ENCODE measurements around the gene MACF1.
A peak's percentile ranks its signal among the peaks of the same experiment; 100 is the strongest.
"Not testable (repeated sequence)": the region's sequence is repeated elsewhere in the genome, so short reads cannot be mapped to it uniquely, and the experiment has no call there.

MACF1 gene

DNA sequence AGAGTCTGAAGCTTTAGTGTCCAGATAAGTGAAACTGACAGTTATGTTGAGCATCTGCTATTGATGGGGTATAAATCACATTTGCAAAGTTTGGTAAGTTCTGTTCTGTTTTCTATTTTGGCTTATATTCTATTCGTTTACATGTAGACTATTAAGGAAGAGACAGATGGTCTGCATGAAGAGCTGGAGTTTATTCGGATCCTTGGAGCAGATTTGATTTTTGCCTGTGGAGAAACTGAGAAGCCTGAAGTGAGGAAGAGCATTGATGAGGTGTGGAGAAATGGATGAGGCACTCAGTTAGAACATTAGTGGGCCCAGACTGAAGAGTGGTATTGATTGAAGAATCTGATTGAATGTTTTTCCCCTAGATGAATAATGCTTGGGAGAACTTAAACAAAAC is 236.4 kb downstream of the MACF1 start:
- Mint-ChIP-seq H3K27ac (no peak overlapping the region), H3K4me1 (ENCODE audit: low read depth) (no peaks in the 10 kb centered on the region), H3K27me3 (no peaks in the 10 kb centered on the region), H3K4me3 (no peak overlapping the region), H3K9me3 (no peaks in the 10 kb centered on the region), H3K36me3 (ENCODE audit: low read depth) (peaks cover 76% of the 10 kb centered on the region)

DNA sequence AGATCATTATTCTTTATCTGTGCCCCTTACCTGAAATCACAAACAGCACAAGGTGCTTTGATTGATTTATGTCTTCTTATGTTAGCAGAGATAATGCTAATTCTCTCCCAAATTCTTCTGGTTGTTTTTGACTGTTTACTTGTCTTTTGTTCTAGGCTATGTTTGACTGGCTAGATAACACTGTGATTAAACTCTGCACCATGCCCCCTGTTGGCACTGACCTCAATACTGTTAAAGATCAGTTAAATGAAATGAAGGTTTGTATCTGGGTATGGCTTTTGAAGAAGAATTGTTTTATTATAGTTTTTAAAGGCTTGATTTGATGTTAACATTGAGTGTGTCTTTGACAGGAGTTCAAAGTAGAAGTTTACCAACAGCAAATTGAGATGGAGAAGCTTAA is 237.3 kb downstream of the MACF1 start:
- Mint-ChIP-seq H3K36me3 (ENCODE audit: low read depth) (peaks cover 72% of the 10 kb centered on the region), H3K27ac (no peak overlapping the region), H3K4me1 (ENCODE audit: low read depth) (no peaks in the 10 kb centered on the region), H3K9me3 (no peaks in the 10 kb centered on the region), H3K27me3 (no peaks in the 10 kb centered on the region), H3K4me3 (no peak overlapping the region)

DNA sequence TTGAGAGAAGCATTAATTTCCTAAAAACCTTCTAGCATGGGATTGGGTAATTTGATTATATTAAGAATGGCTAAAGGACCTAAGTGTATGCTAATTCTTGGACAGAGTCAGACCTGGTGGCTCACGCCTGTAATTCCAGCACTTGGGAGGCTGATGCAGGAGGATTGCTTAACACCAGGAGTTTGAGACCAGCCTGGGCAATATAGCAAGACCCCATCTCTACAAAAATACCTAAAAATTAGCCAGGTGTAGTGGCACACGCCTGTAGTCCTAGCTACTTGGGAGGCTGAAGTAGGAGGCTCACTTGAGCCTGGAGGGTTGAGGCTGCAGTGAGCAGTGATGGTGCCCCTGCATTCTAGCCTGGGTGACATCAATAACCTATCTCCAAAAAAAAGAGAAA is 241.1 kb downstream of the MACF1 start:
- H3K9me3 Mint-ChIP-seq: no peaks in the 10 kb centered on the region
- no peaks in the 10 kb centered on the region for H3K4me1 Mint-ChIP-seq (ENCODE audit: low read depth)
- no peak overlapping the region for H3K27ac Mint-ChIP-seq
- H3K4me3 Mint-ChIP-seq: no peak overlapping the region
- peaks cover 70% of the 10 kb centered on the region for H3K36me3 Mint-ChIP-seq (ENCODE audit: low read depth)
- H3K27me3 Mint-ChIP-seq: no peaks in the 10 kb centered on the region

DNA sequence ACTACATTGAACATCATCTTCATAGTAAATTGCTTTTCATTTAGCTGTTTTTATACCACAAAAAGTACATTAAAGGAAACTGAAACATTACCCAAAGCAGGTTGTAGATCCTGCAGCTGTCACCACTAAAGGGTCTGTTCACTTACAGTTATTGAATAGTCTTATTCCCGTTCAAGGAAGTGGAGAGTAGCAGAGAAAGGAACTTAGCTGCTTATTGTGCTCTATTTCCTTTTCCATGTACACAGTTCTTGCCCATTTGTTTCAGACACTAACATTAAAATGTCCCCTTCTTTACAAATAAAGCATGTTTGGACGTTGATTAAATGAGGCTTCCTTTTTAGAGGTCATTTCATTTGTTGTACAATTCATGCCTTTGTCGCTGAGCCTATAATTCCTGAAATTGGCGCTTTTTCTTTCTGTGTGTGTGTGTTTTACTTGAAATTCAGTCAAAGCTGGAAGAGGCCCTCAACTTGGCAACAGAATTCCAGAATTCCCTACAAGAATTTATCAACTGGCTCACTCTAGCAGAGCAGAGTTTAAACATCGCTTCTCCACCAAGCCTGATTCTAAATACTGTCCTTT is 242.6 kb downstream of the MACF1 start:
- H3K9me3 Mint-ChIP-seq: no peaks in the 10 kb centered on the region
- no peaks in the 10 kb centered on the region for H3K27me3 Mint-ChIP-seq
- H3K4me1 Mint-ChIP-seq (ENCODE audit: low read depth): no peaks in the 10 kb centered on the region
- H3K4me3 Mint-ChIP-seq: no peak overlapping the region
- peaks cover 64% of the 10 kb centered on the region for H3K36me3 Mint-ChIP-seq (ENCODE audit: low read depth)
- no peak overlapping the region for H3K27ac Mint-ChIP-seq

DNA sequence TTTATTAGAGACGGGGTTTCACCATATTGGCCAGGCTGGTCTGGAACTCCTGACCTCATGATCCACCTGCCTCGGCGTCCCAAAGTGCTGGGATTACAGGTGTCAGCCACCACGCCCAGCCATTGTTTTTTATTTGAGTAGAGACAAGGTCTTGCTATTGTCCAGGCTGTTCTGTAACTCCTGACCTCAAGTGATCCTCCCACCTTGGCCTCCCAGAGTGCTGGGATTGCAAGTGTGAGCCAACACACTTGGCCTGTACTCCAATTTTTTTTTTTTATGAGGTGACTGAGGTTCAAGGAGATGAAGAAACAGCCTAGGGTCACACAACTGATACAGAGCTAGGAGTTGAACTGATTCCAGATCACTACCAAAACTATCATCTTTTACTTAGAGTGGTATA is 245.5 kb downstream of the MACF1 start:
- not testable (repeated sequence) for H3K4me1 Mint-ChIP-seq (ENCODE audit: low read depth); H3K27ac Mint-ChIP-seq; H3K9me3 Mint-ChIP-seq; H3K4me3 Mint-ChIP-seq; H3K27me3 Mint-ChIP-seq
- H3K36me3 Mint-ChIP-seq (ENCODE audit: low read depth): peaks cover 67% of the 10 kb centered on the region

DNA sequence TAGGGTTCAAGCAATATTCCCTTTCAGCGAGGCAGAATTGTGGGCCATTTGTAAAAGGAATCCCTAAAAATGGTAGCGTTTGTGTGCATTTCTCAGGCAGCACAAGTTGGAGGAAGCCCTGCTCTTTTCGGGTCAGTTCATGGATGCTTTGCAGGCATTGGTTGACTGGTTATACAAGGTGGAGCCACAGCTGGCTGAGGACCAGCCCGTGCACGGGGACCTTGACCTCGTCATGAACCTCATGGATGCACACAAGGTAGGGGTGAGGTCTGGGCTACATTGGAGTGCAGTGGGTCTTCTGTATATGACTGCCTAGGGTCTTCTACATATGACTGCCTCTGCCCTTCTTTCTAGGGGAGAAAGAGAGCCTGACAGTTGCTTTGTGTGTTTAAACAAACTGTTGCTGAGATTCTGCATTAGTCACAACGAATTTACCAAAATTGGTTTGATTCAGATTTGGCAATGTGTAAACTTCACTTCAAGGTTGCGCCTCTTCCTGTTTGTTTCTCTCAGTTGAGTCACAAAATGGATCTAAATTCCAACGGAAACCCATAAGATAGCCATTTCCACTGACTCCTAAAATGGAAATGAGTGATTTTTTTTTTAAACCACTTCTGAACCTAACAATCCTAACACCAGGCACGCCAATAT is 246.6 kb downstream of the MACF1 start:
- Mint-ChIP-seq H3K4me3 (no peak overlapping the region), H3K27ac (peak overlapping the region; percentile 13), H3K9me3 (no peaks in the 10 kb centered on the region), H3K27me3 (no peaks in the 10 kb centered on the region), H3K36me3 (ENCODE audit: low read depth) (peaks cover 64% of the 10 kb centered on the region), H3K4me1 (ENCODE audit: low read depth) (no peaks in the 10 kb centered on the region)

DNA sequence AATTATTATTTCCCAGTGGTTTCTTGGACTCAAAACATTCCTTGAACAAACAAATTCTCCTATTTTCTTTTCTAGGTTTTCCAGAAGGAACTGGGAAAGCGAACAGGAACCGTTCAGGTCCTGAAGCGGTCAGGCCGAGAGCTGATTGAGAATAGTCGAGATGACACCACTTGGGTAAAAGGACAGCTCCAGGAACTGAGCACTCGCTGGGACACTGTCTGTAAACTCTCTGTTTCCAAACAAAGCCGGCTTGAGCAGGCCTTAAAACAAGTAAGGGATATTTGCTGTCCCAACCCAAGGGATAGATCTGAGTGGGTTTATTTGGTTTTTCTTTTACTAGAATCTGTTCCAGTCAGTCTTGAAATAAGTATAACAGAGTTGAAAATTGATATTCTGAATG is 247.6 kb downstream of the MACF1 start:
- H3K36me3 Mint-ChIP-seq (ENCODE audit: low read depth): peaks cover 68% of the 10 kb centered on the region
- no peak overlapping the region for H3K4me3 Mint-ChIP-seq
- no peaks in the 10 kb centered on the region for H3K27me3 Mint-ChIP-seq
- H3K4me1 Mint-ChIP-seq (ENCODE audit: low read depth): no peaks in the 10 kb centered on the region
- H3K27ac Mint-ChIP-seq: no peak overlapping the region
- no peaks in the 10 kb centered on the region for H3K9me3 Mint-ChIP-seq

DNA sequence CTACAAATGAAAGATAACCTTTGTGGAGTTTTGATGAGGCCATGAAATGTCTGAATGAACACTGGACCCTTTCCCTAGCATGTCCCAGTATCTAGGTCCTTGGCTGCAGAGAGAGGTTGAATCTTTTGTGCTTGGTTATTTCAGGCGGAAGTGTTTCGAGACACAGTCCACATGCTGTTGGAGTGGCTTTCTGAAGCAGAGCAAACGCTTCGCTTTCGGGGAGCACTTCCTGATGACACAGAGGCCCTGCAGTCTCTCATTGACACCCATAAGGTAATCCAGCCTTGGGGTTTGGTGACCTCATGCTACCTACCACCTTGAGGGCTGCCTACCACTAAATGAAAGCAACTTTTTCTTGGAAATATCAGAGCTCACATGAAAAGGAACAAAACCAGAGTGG is 248.0 kb downstream of the MACF1 start:
- Mint-ChIP-seq H3K4me3 (no peak overlapping the region), H3K4me1 (ENCODE audit: low read depth) (no peaks in the 10 kb centered on the region), H3K9me3 (no peaks in the 10 kb centered on the region), H3K36me3 (ENCODE audit: low read depth) (peaks cover 68% of the 10 kb centered on the region), H3K27ac (peak overlapping the region; percentile 41), H3K27me3 (no peaks in the 10 kb centered on the region)

DNA sequence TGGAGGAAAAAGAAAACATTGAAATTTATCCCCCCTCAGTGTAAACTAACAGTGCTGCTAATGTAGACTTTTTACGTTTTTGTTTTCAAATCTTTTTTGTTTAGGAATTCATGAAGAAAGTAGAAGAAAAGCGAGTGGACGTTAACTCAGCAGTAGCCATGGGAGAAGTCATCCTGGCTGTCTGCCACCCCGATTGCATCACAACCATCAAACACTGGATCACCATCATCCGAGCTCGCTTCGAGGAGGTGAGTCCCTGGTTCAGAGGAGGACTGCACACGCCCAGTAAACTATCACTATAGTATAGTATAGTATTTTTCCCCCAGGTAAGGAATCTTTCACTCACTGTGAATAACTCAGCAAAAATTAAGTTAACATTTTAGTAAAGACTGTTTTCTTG is 249.1 kb downstream of the MACF1 start:
- H3K9me3 Mint-ChIP-seq: no peaks in the 10 kb centered on the region
- peaks cover 69% of the 10 kb centered on the region for H3K36me3 Mint-ChIP-seq (ENCODE audit: low read depth)
- no peak overlapping the region for H3K4me3 Mint-ChIP-seq
- no peaks in the 10 kb centered on the region for H3K27me3 Mint-ChIP-seq
- no peak overlapping the region for H3K27ac Mint-ChIP-seq
- H3K4me1 Mint-ChIP-seq (ENCODE audit: low read depth): no peaks in the 10 kb centered on the region

DNA sequence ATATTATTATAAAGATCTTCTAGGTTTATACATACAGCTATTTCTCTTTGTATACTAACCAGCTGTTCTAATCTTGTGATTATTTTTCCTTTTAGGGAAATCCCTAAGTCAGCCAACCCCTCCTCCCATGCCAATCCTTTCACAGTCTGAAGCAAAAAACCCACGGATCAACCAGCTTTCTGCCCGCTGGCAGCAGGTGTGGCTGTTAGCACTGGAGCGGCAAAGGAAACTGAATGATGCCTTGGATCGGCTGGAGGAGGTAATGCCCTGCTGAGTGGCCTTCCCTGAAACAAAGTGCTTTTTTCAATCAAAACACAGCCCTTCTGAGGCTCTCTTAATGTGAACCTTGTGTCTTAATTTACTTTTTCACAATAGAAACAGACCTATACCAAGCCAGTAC is 254.5 kb downstream of the MACF1 start:
- Mint-ChIP-seq H3K4me3 (no peak overlapping the region), H3K27me3 (no peaks in the 10 kb centered on the region), H3K9me3 (no peaks in the 10 kb centered on the region), H3K27ac (no peak overlapping the region), H3K36me3 (ENCODE audit: low read depth) (peaks cover 90% of the 10 kb centered on the region), H3K4me1 (ENCODE audit: low read depth) (no peaks in the 10 kb centered on the region)

DNA sequence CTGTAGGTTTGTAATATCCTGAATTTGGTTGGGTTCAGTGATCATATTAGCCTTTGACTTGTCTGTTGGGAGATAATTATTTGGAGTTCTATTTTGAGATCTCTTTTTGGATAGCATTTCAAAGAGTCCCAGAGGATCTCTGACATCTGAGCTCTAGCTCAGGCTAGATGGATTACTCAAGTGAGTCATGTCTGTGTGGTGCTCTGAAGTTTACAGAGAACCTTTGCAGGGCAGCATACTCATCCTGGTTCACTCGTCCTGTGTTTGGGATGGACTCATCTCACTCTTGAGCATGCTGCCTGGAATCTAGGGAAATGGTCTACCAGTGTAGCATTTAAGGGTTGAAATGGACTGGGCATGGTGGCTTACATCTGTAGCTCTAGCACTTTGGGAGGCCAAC is 257.6 kb downstream of the MACF1 start:
- peaks cover 79% of the 10 kb centered on the region for H3K36me3 Mint-ChIP-seq (ENCODE audit: low read depth)
- peaks cover 7% of the 10 kb centered on the region for H3K4me1 Mint-ChIP-seq (ENCODE audit: low read depth)
- no peak overlapping the region for H3K4me3 Mint-ChIP-seq
- no peaks in the 10 kb centered on the region for H3K27me3 Mint-ChIP-seq
- H3K9me3 Mint-ChIP-seq: no peaks in the 10 kb centered on the region
- H3K27ac Mint-ChIP-seq: no peak overlapping the region

DNA sequence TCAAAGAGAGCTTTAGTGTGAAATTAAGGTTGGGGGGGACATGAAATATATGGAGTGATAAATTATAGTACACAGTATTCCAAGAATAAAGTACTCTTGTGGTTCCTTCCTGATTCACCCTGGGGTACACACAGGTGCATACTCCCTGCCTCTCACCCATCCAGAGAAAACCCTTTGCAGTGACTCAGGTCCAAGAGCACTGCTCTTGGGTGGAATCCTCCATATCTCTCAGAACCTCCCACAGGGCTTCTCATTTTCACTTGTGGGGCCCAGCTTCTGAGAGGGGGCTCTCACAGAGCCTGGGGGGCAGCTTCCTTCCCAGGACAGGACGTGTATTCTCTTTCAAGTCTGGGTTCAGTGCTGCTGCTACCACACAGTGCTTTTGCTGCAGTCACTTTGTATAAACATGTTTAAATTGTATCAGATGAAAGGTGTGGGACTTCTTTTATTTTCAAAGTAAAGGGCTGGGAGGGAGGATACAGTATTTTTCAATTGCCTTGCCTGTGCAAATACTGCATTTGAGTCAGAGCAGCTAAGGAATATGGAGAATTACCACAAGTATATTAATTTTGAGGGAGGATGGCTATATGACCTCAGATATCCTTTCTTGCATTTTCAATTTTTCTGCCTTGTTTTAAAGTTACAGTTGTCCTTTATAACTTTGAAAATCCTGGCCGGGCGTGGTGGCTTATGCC is 262.1 kb downstream of the MACF1 start:
- Mint-ChIP-seq H3K36me3 (ENCODE audit: low read depth) (peaks cover 48% of the 10 kb centered on the region), H3K4me3 (no peak overlapping the region), H3K27ac (no peak overlapping the region), H3K27me3 (no peaks in the 10 kb centered on the region), H3K9me3 (no peaks in the 10 kb centered on the region), H3K4me1 (ENCODE audit: low read depth) (peaks cover 7% of the 10 kb centered on the region)

DNA sequence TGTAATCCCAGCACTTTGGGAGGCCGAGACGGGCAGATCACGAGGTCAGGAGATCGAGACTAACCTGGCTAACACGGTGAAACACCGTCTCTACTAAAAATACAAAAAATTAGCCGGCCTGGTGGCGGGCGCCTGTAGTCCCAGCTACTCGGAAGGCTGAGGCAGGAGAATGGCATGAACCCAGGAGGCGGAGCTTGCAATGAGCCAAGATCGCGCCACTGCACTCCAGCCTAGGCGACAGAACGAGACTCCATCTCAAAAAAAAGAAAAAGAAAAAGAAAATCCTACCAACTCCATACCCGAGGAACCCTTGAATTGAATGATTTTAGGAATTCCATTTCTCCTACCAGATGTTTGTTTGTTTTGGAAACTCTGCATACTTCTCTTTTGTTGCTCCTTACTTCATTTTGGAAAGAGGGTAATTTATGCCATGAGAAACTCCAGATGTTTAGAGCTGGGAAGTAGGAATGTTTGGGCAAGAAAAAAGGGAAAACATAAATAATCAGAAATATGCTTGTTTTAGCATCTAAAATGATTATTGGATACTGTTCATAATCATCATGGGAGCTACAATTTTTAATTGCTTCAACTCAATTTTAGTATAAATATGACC is 262.7 kb downstream of the MACF1 start:
- not testable (repeated sequence) for H3K4me3 Mint-ChIP-seq; H3K9me3 Mint-ChIP-seq; H3K27ac Mint-ChIP-seq; H3K4me1 Mint-ChIP-seq (ENCODE audit: low read depth); H3K27me3 Mint-ChIP-seq
- H3K36me3 Mint-ChIP-seq (ENCODE audit: low read depth): peaks cover 42% of the 10 kb centered on the region

DNA sequence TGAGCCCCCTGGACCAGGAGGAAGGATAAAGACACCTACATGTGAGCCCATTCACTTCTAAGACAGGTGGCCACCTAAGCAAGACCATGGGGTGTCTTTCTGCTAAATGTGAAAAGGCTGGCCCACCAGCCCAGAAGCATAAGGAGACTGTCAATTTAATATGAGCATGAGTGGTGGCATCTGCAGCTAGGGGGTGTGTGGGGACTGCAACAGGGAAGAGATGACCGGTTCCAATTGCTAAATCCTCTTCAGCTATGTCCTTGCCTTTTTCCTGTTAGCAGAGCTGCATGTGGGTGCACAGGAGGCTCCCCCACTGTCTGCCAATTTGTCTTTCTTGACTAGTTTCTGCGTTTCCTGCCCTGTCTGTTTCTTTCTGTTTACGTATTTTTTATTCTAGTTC is 264.7 kb downstream of the MACF1 start:
- peaks cover 7% of the 10 kb centered on the region for H3K4me1 Mint-ChIP-seq (ENCODE audit: low read depth)
- H3K4me3 Mint-ChIP-seq: no peak overlapping the region
- H3K36me3 Mint-ChIP-seq (ENCODE audit: low read depth): peaks cover 40% of the 10 kb centered on the region
- no peak overlapping the region for H3K27ac Mint-ChIP-seq
- no peaks in the 10 kb centered on the region for H3K9me3 Mint-ChIP-seq
- H3K27me3 Mint-ChIP-seq: no peaks in the 10 kb centered on the region

DNA sequence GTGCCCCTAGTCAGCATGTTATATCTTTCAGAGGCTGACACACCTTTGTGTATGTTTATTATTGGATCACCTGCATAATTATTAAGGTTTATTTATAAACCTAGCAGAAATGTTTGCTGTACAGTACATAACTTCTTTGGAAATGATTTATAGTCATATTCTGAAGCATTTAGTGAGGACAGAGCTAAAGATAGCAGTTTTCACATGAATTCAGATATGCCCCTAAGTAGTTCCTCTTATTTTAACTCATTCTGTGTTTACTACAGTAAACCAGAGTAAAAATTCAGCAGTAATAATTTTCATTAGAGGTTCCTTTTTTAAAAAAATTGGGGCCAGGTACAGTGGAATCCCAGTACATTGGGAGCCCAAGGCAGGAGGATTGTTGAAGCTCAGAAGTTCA is 265.5 kb downstream of the MACF1 start:
- no peaks in the 10 kb centered on the region for H3K27me3 Mint-ChIP-seq
- peaks cover 32% of the 10 kb centered on the region for H3K36me3 Mint-ChIP-seq (ENCODE audit: low read depth)
- H3K27ac Mint-ChIP-seq: no peak overlapping the region
- no peaks in the 10 kb centered on the region for H3K9me3 Mint-ChIP-seq
- H3K4me3 Mint-ChIP-seq: no peak overlapping the region
- H3K4me1 Mint-ChIP-seq (ENCODE audit: low read depth): peaks cover 7% of the 10 kb centered on the region

Measured in stimulated activated naive CD8-positive, alpha-beta T cell treated with anti-CD3 and anti-CD28 coated beads, Interleukin-15, Interleukin-2, amounts not matched to agents 100 ng/mL and 50 ng/mL, for 24 hours (primary cell).